C4-2B (cell line): ENCODE measurements around the gene SUCO.
"Not testable (repeated sequence)": the region's sequence is repeated elsewhere in the genome, so short reads cannot be mapped to it uniquely, and the experiment has no call there.

Experiments
- H3K27ac ChIP-seq: fragments of 450-650 bp; 2 replicates; pipeline ENCODE4 v1.5.1; 2017
- CTCF ChIP-seq: fragments of 450-650 bp; conservative IDR thresholded peaks from 2 replicates; pipeline ENCODE4 v1.5.1; 2017; ENCODE audit warnings: mild to moderate bottlenecking
- ZFX ChIP-seq: fragments of 450-650 bp; IDR thresholded peaks from 2 replicates; pipeline ENCODE4 v1.6.1; 2017

Gene SUCO

GRCh38 chr1:172585348-172585747, 52.4 kb downstream of the SUCO start:
- TF ChIP-seq ZFX (no peak), CTCF (no peak)
- no peak overlapping the region for H3K27ac ChIP-seq

GRCh38 chr1:172585861-172586260, 52.9 kb downstream of the SUCO start:
- no peak overlapping the region for H3K27ac ChIP-seq

GRCh38 chr1:172588296-172589291, 55.6 kb downstream of the SUCO start:
- TF ChIP-seq ZFX: no peak
- TF ChIP-seq CTCF: no peak
- no peak overlapping the region for H3K27ac ChIP-seq

More at GRCh38 chr1:172585861-172586260, 52.9 kb downstream of the SUCO start:
- TF ChIP-seq ZFX (no peak), CTCF (no peak)

- no peak for TF ChIP-seq ZFX
- no peak for TF ChIP-seq CTCF
Observed at GRCh38 chr1:172589553-172589952, 56.6 kb downstream of the SUCO start.

GRCh38 chr1:172591429-172591828, 58.5 kb downstream of the SUCO start:
- not testable (repeated sequence) for H3K27ac ChIP-seq

More at GRCh38 chr1:172589553-172589952, 56.6 kb downstream of the SUCO start:
- no peak overlapping the region for H3K27ac ChIP-seq

- H3K27ac ChIP-seq: not testable (repeated sequence)
Observed at GRCh38 chr1:172595066-172595465, 62.1 kb downstream of the SUCO start.

- H3K27ac ChIP-seq: not testable (repeated sequence)
Observed at GRCh38 chr1:172596782-172597181, 63.8 kb downstream of the SUCO start.

- H3K27ac ChIP-seq: no peak overlapping the region
Observed at GRCh38 chr1:172599912-172600311, 67.0 kb downstream of the SUCO start.

More at GRCh38 chr1:172599912-172600311, 67.0 kb downstream of the SUCO start:
- no peak for TF ChIP-seq ZFX
- TF ChIP-seq CTCF: no peak
